Measurements from ENCODE around the gene JAZF1. TPM values are rescaled to one million over a fixed set of nuclear protein-coding genes. Genes with fewer than 3 reads are reported as not detected.

The JAZF1 gene
- total and polyA plus RNA-seq, 2 of the 8 experiments (the other 6 are each of a cell fraction or from before 2014, with no cell fraction given) = 2.6 to 21.8 TPM

DNA sequence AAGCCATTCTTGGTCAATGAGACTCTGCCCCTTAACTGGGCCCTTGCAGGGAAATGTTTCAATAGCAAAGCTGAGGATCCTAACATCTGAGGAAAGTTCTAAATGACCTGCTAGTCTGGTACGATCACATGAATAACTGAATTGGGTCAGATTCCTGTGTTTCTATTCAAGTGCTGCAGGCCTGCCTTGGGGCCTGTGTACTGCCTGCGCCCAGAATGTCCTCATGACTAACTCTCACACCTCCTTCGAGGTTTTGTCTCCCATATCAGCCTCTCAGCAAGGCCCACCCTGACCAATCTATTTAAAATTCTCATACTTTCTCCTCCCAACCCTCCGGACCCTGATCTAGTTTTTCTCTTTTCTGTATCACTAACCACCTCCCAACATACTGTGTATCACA lies 4.4 kb downstream of the JAZF1 start (continued):
- TF ChIP-seq, protein P1, sequence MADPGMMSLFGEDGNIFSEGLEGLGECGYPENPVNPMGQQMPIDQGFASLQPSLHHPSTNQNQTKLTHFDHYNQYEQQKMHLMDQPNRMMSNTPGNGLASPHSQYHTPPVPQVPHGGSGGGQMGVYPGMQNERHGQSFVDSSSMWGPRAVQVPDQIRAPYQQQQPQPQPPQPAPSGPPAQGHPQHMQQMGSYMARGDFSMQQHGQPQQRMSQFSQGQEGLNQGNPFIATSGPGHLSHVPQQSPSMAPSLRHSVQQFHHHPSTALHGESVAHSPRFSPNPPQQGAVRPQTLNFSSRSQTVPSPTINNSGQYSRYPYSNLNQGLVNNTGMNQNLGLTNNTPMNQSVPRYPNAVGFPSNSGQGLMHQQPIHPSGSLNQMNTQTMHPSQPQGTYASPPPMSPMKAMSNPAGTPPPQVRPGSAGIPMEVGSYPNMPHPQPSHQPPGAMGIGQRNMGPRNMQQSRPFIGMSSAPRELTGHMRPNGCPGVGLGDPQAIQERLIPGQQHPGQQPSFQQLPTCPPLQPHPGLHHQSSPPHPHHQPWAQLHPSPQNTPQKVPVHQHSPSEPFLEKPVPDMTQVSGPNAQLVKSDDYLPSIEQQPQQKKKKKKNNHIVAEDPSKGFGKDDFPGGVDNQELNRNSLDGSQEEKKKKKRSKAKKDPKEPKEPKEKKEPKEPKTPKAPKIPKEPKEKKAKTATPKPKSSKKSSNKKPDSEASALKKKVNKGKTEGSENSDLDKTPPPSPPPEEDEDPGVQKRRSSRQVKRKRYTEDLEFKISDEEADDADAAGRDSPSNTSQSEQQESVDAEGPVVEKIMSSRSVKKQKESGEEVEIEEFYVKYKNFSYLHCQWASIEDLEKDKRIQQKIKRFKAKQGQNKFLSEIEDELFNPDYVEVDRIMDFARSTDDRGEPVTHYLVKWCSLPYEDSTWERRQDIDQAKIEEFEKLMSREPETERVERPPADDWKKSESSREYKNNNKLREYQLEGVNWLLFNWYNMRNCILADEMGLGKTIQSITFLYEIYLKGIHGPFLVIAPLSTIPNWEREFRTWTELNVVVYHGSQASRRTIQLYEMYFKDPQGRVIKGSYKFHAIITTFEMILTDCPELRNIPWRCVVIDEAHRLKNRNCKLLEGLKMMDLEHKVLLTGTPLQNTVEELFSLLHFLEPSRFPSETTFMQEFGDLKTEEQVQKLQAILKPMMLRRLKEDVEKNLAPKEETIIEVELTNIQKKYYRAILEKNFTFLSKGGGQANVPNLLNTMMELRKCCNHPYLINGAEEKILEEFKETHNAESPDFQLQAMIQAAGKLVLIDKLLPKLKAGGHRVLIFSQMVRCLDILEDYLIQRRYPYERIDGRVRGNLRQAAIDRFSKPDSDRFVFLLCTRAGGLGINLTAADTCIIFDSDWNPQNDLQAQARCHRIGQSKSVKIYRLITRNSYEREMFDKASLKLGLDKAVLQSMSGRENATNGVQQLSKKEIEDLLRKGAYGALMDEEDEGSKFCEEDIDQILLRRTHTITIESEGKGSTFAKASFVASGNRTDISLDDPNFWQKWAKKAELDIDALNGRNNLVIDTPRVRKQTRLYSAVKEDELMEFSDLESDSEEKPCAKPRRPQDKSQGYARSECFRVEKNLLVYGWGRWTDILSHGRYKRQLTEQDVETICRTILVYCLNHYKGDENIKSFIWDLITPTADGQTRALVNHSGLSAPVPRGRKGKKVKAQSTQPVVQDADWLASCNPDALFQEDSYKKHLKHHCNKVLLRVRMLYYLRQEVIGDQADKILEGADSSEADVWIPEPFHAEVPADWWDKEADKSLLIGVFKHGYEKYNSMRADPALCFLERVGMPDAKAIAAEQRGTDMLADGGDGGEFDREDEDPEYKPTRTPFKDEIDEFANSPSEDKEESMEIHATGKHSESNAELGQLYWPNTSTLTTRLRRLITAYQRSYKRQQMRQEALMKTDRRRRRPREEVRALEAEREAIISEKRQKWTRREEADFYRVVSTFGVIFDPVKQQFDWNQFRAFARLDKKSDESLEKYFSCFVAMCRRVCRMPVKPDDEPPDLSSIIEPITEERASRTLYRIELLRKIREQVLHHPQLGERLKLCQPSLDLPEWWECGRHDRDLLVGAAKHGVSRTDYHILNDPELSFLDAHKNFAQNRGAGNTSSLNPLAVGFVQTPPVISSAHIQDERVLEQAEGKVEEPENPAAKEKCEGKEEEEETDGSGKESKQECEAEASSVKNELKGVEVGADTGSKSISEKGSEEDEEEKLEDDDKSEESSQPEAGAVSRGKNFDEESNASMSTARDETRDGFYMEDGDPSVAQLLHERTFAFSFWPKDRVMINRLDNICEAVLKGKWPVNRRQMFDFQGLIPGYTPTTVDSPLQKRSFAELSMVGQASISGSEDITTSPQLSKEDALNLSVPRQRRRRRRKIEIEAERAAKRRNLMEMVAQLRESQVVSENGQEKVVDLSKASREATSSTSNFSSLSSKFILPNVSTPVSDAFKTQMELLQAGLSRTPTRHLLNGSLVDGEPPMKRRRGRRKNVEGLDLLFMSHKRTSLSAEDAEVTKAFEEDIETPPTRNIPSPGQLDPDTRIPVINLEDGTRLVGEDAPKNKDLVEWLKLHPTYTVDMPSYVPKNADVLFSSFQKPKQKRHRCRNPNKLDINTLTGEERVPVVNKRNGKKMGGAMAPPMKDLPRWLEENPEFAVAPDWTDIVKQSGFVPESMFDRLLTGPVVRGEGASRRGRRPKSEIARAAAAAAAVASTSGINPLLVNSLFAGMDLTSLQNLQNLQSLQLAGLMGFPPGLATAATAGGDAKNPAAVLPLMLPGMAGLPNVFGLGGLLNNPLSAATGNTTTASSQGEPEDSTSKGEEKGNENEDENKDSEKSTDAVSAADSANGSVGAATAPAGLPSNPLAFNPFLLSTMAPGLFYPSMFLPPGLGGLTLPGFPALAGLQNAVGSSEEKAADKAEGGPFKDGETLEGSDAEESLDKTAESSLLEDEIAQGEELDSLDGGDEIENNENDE (IDR thresholded peaks at IDR 0.05; ENCODE audit: insufficient replicate concordance, low read length) = no peak
- TF ChIP-seq ASH2L (IDR thresholded peaks at IDR 0.05; ENCODE audit: low read length) (no peak), HDAC2 (IDR thresholded peaks at IDR 0.05; ENCODE audit: borderline replicate concordance in 1 of 2, low read depth in 2 of 2, low read length in 2 of 2) (no peak), RAD21 (IDR thresholded peaks at IDR 0.05 in 1 of 2, conservative IDR thresholded peaks at IDR 0.05 in 1 of 2; ENCODE audit: low read depth in 2 of 2, low read length in 2 of 2) (no peak), CTBP2 (IDR thresholded peaks at IDR 0.05; ENCODE audit: borderline replicate concordance, insufficient read depth, insufficient read length, low read length) (no peak), NRF1 (IDR thresholded peaks at IDR 0.05; ENCODE audit: low read depth, low read length) (no peak), CBX5 (IDR thresholded peaks at IDR 0.05; ENCODE audit: low read depth, low read length) (no peak), SP1 (IDR thresholded peaks at IDR 0.05; ENCODE audit: low read depth, low read length) (no peak), SRF (IDR thresholded peaks at IDR 0.05; ENCODE audit: low read depth, low read length) (no peak), ZNF274 (IDR thresholded peaks at IDR 0.05; ENCODE audit: borderline replicate concordance, extremely low read depth, low read length) (no peak), EP300 (IDR thresholded peaks at IDR 0.05; ENCODE audit: borderline replicate concordance in 1 of 2, low read depth in 2 of 2, low read length in 2 of 2) (no peak)

Measured in H1 (cell line).